Kidney glomerular epithelial cell (primary cell): ENCODE data around the gene TRAIP.
"Not testable (repeated sequence)": the region's sequence is repeated elsewhere in the genome, so short reads cannot be mapped to it uniquely, and the experiment has no call there.

Experiments
- DNase-seq: peaks from one replicate; lab custom pipeline; 2025; lab: John Stamatoyannopoulos, UW

Gene TRAIP

DNA sequence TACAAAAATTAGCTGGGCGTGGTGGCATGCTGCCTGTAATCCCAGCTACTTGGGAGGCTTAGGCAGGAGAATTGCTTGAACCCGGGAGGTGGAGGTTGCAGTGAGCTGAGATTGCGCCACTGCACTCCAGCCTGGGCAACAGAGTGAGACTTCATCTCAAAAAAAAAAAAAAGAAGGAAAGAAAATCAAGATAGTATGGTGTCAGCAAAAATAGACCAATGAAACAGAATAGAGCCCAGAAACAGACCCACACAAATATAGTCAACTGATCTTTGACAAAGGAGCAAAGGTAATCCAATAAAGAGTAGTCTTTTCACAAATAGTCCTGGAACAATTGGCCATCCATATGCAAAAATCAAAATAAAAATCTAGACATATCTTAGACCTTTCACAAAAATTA, 33.2 kb downstream of the TRAIP start:
- DNase-seq, result not testable (repeated sequence)

DNA sequence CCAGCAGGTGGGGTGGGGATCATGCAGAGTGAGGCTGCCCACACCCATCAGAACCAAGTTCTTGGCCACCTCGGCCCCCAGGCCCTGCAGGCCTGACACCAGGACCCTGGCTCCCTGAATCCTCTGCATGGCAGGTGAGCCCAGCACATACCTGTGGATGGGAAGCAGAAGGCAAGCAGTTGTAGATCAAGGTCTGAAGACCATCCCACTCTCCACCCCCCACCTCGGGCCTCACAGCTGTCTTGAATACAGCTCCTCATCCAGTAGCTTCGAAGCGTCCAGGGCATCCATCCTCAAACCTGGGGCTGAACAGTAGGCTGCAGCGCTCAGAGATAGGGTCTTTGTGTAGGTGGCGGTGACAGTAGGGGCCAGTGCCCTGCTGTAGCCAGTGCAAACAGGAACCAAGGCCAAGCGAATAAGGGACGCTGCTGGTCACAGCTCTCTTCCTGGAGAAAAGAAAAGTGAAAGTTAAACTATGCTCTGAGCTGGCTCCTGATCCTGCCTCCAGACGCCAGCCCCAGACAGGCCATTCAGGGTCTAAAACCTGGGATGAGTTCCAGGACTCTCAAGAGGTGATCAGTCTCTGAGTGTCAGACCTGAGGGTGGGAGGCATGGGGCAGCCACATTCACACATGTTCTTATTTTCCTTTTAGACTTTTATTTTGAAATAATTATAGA, 42.7 kb downstream of the TRAIP start, which contains the start of gene UBA7:
UBA7 (minus strand) TSS at position 457 of the 678 bp plus-strand sequence; CDS start at position 291, 166 bp downstream.
- peak; percentile 21 for DNase-seq

DNA sequence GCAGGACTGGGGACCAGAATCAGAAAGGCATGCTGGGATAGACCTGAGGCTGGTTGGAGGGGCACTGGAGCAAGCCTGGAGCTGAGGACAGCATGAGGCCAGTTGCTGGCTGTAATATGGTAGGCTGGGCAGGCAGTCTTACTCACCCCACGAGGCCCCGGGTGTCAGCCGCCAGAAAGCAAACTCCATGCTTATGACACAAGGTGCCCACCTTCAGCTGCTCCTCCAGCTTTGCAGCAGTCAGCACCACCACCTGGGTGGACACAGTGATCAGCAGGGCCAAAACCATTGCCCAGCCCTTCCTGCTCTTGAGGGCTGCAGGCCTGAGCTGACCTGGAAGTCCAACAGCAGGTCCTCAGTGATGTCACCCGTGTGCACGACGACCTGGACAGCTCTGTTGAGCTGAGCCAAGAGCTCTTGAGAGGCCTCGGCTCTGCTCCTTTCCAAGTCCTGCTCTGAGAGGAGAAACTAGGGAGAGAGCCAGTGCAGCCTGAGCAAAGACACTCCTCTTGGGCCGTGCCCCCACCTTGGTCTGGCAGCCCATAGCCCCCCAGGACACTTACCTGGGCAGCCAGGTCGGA, 43.4 kb downstream of the TRAIP start:
- DNase-seq, result no peak

DNA sequence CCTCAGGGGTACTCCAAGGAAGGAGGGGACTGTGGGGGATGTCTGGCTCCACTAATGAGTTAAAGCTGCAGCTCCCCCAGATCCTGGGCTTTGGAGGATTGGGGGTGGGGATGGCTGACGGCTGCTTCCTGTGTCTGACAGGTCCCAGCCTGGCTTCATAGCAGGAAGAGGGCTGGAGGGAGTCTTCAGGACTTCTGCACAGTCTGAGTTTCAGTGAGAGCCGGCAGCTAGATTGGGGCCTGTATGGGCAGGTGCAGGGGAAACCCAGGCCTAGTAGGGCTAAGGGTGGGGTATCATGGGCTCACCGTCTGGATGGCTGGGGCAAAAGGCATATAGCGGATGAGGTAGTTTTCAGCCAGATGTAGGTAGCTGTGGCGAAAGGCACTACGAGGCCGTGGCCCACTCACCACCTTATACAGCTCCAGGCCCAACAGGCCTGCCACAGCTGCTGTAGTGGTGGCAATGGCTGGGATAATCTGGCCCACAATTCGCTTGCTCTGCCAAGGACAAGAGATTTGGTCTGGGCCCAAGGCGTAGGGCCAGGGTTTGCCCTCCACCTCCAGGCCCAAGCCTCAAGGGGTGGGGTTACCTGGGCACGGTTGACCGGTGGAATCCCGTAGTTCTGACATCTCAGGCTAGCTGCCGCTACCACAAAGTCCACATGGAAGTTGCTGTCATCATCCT, 48.8 kb downstream of the TRAIP start:
- no peak for DNase-seq

DNA sequence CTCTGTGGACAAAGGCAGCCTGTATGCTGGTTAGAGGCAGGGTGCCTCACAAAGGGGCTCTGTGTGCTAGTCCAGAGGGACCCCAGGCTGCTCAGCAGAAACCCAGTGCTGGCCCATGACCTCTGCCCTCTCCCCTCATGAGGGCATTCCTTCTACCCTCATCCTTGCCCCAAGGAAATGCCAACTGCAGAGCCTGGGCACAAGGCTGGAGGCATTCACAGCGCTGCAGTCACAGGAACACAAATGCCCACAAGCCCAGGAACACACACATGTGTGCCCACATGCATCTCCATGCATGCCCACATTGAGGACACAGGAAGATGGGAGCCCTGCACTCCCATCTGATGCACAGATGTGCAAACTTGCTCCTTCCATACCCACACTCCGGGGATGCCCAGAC, 49.5 kb downstream of the TRAIP start:
- DNase-seq, result no peak

DNA sequence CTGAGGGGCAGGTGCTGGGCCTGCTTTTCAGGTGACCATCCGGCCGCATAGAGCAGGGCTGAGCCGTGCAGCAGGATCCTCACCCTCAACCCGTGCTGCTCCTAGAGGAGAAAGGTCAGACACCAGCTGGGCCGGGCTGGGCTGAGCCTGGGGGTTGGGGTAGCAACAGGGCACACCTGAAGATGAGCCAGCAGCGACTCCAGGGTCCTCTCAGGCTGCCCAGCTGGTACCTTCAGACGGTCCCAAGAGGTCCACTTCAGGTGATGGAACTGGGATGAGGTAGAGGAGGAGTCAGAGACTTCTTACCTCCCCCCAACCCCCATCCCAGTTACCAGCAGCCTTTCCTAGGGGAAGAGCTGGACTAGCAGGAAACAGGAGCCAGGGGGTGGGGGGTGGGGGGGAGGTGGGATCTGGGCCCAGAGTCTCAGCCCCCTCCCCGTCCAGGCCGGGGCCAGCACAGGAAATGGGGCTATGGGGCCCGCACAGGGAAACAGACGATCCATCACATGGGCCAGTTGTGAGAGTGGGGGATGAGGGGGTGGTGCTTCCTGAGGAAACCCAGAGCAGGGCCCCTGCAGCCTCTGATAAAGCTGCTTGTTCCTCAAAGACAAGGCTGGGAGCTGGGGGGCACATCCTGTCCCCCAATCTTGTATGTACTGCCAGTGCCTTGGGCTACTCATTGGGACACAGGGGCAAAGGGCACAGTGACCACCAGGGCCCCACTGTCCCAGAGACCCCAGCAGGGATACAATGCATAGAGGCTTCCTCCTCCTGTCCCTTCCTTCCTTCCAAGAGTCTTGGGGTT, 50.3 kb downstream of the TRAIP start:
- no peak for DNase-seq

DNA sequence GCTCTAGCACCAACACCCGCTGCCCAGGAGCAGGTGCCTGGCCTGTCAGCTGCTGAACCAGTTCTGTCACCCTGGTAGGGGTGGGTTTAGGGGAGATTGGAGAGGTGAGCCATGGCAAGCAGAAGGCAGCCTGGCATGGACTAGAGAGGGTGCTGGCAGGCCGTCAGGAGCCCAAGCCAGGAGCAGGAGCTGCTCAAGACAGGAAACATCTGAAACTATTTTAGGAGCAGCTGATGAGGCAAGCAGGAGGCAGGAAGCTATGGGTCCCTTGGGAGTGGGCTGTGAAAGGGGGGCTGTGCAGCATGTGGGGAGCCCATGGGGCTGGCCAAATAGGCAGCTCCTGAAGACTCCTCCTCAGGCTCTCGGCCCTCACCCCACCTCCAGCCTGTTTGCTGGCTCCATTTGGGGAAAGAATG, 51.0 kb downstream of the TRAIP start:
- no peak for DNase-seq

DNA sequence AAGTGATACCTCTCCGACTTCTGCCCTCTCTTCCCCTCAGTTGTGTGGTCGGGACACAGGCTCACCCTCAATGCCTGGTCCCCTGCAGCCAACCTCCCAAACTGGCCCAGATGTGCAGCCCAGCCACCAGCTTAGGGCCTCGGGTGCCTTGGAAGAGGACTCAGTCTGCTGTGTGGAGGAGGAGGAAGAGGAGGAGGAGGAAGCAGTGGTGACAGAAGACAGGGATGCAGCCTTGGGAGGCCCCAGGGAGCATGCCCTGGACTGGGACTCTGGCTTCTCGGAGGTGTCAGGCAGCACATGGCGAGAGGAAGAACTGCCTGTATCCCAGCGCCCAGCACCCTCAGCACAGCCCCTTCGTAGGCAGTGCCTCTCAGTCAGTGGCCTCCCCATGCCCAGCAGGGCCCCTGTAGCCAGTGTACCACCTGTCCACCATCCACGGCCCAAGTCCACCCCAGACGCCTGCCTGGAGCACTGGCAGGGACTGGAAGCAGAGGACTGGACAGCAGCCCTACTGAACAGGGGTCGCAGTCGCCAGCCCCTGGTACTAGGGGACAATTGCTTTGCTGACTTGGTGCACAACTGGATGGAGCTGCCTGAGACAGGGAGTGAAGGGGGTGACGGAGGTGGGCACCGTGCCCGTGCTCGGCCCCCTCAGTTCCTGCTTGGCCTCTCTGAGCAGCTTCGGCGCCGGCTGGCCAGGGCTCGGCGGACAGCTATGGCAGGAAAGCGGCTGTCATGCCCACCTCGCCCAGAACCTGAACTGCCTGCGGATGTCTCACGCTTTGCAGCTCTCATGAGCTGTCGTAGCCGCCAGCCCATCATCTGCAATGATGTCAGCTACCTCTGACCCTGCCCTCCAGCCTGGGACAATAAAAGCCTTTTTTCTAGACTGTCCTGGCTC, 52.0 kb downstream of the TRAIP start:
- DNase-seq, result no peak

DNA sequence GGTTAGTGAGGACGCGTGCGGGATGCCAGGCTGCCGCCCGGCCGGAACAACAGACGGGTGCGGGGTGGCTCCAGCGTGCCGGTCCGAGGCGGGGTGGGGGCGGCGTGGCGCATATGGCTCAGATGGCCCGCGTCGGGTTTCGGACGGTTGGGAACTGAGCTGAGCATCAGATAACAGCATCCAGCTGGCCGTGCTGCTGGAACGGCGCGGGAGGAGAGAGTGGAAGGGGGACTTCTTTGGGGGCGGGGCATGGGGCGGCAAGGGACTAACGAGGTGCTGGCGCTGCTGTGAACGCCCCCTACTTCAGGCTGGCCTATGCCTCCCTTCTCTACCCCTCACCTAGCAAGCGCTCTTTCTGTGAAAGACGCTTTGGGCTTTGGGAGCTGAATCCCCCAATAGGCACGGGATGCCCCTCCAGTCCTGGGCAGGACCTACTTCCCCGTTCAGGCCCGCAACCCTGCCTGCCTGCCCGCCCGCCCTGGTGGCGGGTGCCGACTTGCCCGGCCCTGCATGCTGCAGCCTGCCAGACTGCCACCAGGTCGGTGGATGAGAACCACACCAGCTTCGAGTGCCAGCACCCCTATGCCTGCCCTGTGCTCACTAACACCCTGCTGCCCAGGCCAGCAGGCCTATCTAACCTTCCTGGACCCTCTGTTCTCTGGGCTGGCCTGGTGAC, 52.8 kb downstream of the TRAIP start:
- DNase-seq, result no peak

DNA sequence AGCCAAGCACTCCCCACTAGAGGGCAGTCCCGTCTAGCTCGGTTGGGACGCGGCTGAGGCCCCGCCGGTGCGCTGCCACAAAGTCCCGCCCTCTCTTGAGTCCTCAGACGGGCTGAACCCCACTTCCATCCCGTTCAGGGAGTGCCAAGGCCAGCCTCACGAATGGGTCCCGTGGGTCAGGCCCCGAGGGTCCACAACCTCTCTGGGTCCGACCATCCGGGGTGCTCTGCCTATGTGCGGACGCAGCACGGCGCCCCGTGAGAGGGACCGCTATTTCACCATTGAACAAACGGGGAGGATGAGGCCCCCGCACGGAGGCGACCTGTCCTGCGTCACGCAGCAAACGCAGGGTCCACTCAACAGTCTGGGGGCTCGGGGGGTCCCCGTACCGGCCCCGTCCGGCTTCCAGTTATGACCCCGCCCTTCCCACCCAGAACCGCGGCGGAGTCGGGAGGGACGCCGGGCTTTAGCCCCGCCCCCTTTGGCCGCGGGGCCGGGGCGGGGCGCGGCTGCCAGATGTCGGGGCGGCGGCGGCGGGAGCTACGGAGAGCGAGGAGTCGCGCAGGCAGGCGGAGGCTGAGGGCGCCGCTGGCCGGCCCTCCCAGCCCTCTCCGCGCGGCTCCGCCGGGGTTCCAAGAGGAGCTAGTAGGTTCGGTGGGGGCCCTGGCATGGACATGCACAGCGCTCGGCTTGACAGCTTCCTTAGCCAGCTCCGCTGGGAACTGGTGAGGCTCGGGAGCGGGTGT, 53.5 kb downstream of the TRAIP start, which contains the start of gene INKA1:
INKA1 (plus strand) TSS at position 543 of the 746 bp plus-strand sequence; CDS start at position 675, 132 bp downstream.
- DNase-seq, result peak; percentile 55

DNA sequence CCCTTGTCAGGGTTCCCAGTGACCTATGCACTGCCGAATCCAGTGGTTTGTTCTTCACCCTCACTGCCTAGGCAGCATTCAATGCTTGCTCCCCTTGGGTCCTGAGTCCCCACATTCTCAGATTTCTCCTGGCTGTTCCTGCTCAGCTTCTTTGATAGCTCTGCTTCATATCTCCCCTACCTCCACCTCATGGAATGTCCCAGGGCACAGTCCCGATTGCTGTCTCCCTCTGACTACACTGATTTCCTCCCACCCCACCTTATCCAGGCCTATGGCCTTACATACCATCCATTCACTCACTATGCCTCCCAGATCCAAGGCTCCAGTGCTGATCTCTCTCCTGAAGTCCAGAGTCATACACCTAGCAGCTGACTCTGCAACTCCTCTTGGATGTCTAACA, 55.2 kb downstream of the TRAIP start:
- DNase-seq, result no peak

DNA sequence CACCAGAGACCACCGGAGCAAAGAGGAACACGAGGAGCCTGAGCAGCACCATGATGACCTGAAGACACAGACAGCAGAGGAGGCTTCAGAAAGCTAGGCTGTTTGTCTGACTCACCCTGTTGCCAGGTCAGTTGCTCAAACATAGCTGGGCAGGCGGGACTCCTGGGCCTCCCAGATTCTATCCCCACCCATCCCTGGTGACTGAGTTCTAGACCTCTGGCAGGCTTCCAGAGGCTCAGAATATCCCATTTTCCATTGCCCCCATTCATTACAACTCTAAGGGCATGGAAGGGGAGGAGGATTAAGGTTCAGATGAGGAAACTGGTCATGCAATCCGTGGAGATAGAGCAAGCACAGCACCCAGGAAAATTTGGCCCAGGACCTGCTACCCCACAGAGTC, 56.6 kb downstream of the TRAIP start, which contains the start of gene CDHR4:
CDHR4 (minus strand) TSS at position 113 of the 400 bp plus-strand sequence; CDS start at position 52, 61 bp downstream.
- DNase-seq, result peak; percentile 32

DNA sequence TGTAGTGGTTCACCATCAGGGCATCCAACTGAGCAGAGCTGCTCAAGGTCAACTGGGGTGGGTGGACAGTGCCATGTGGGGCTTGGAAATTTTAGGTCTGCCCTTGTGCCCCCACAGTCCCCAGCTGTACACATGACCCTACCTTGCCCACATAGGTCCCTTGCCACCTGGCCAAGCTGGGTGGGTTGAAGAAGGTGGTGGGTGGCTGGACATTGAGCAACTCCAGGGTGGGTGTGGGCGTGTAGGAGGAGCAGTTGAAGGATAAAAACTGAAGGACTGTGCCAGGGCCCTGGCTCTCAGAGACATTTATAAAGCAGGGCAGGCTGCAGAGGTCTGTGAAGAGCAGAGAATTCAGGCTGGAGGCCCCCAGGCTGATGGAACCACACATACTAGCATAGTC, 57.3 kb downstream of the TRAIP start:
- DNase-seq, result no peak

DNA sequence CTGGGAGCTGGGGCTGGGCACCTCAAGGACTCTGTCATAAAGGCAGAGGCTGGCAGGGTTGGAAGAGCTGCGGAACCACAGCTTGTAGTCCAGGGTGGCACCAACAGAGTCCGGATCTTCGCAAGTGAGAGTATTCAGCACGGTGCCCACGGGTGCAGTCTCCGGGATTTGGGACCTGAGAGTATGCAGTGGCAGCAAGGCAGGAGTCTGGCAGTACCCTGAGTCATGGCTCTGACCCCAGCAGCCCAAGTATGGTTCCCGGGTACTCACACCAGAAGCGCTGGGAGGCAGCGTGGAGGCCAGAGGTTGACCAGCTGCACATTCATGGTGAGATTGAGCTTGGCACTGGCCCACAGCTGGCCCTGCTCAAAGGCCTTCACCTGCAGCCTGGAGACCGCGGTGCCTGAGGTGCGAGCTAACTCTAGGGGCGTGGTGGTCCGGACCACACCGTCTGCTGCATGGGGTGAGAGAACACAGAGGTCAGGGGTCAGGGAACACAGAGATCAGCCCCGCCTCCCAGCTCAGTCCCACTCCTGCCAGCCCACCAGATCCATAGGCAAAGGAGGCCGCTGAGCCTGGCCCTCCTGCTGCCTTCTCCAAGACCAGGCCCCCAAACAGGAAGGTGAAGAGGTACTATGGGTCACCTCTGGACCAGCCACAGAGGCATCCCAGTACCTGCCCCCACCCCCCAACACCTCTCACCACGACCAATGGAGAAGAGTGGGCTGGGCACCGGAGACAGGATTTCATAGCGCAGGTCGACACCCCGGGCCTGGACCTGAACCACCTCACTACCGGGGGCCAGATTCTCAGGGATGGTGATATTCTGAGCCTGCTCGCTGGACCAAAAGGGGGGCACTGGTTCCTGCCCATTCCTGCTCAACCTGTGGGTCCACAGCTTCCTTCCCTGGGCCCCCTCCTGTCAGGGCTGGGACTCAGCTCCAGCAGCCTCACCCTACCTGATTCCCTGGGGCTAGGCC, 61.1 kb downstream of the TRAIP start:
- no peak for DNase-seq

DNA sequence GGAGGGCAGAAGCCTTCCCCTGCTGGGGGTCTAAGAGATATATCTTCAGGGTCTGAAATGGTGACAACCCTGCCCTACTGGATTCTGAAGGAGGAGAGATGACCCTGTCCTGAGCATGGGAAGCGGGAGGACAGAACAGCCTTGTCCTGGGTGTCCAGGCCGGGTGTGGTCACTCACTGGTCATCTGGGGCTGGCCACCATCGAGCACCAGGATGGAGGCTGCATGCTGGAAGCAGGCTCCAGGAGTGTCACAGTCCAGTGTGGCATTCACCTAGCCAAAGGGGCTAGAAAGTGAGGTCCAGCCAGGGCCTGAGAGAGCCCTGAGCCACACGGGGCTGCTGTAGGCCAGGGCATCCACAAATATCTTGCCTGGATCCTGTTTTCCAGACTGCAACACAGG, 61.9 kb downstream of the TRAIP start:
- DNase-seq, result no peak

DNA sequence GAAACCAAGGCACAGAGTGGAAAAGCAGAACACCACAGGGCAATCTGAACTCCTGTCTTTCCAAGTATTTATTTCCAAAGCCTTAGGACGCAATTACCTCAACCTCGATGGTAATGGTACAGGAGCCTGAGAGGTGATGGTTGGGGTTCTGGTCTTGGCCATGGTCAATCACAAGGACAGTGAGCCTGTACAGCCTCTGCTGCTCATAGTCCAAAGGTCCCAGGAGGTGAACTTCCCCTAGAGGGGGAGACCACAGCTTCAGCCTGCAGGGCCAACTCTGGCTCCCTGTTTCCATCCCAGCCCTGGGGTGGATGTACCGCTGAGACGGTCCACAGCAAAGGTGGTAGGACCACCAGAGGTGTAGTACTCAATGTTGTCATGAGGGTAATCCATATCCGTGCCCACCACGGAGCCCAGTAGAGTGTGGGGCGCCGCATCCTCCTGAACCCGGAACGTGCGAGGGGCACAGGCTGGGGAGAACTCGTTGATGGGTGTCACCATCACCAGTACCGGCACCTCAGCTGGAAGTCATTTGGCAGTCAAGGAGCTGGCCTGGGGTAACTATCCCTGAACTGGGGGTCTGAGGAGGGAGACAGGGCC, 62.8 kb downstream of the TRAIP start:
- DNase-seq, result no peak

DNA sequence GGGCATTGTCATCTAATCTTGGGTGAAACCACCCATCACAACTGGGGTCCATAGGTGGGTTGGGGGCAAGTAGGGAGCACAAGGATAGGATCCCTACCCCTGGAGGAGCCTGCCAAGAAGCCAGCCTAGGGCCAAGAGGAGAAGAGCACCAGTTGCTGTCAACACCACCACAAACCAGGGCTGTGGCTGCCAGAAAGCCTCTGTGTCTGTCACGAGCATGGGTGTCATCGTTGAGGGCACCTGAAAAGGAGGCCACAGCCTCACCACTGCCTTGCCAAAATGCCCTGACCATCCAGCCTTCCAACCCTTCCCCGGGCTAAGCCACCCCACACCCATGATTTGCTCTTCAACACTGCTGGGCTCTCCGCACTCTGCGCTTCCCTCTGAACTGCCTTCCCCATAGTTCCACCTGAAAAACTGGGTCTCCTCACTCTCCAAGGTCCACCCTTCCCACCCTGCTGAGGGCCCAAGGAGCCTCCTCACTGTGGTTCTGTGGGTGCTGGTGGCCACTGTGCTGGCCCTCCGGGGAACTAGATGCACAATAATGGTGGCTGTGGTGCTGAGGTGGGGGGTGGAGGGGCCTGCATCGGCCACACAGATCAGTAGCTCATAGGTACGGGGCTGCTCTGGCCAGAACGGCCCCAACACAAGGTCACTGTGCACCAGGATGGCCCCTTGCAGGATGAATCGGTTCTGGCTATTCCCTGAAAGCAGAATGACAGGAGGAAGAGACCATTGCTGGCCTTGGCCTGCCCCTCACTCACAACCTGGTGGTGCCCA, 63.8 kb downstream of the TRAIP start:
- DNase-seq, result no peak
